Islet precursor cell (in vitro differentiated cells): Measurements from ENCODE around the gene MACROD1.
A peak's percentile ranks its signal among the peaks of the same experiment; 100 is the strongest.

Source experiments
- DNase-seq: peaks from one replicate; pipeline ENCODE4 v3.0.0-alpha.2; 2018

The MACROD1 gene

DNA sequence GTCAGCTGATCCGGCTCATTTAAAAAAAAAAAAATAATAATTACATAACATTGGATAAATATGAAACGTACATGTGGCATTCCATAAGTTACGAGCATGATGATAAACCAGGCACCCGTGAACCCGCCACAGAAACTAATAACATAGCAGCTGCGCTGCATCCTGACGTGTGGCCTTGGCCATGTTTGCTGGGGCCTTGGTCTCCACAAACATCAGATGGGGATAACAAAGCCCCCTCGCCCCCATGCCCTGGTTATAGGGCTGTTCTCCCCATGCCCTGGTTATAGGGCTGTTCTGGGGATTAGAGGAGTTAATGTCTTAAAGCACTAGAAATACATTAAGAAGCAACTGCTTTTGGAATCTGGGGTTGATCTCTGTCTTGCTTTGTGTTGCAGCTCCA lies 93.5 kb downstream of the MACROD1 start:
- DNase-seq: no peak

DNA sequence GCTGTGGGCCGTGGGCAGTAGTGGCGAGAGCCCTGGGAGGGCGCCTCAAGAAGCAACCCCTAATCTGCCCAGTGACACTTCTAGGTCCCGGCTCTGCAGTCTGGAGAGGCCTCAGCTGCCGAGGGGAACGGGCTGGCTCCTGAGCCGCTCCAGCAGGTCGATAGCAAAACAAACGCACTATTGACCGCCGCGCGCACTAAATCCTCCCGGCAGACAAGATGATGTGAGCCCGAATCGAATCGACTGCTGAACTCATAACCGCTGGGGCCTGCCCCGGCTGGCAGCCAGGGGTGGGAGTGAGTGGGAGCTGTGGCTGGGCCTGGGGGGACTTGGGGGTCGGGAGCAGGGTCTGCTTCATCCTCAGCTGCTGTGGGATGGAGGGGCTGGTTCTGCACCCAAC lies 94.1 kb downstream of the MACROD1 start:
- no peak for DNase-seq

- DNase-seq: no peak
These were observed 95.6 kb downstream of the MACROD1 start for GRCh38 chr11:64070314-64070681.

DNA sequence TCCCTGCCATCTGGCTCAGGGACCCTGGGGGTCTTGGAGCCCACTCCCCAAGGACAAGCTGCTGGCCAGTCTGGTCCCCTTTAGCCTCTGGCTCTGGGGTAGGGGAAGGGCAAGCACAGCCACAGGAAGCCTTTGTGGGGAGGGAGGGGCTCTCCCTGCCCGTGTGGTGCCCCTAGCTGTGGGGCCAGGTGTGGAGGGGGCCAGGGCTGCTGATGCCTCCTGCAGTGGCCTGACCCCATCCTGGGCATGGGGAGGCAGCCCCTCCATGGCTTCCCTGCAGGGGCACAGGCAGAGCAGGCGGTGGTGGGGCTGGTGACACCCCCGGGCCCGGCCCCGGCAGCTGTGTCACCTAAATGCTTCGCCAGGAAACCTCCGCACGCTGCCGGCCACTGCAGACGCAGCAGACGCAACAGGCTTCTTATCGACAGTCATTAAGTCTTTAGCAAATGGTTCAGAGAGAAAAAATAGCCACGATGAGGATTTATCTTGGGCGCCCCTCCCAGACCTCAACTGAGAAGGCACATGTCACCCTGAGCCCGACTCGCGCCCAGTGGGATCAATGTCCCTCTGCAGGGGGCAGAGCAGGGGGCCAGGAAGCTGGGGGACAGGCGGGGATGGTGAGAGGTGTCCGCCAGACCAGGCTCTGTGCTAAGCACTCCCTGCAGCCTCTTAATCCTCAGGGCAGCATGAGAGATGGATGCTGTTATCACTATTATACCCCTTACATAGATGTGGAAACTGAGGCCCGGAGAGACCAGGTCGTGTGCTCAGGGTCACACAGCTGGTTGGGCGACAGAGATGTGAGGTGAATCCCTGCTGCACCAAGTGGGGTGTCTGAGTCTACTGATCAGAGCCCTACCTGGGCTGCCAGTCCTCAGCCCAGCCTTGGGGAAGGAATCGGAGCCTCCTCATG lies 96.3 kb downstream of the MACROD1 start:
- DNase-seq: no peak

DNA sequence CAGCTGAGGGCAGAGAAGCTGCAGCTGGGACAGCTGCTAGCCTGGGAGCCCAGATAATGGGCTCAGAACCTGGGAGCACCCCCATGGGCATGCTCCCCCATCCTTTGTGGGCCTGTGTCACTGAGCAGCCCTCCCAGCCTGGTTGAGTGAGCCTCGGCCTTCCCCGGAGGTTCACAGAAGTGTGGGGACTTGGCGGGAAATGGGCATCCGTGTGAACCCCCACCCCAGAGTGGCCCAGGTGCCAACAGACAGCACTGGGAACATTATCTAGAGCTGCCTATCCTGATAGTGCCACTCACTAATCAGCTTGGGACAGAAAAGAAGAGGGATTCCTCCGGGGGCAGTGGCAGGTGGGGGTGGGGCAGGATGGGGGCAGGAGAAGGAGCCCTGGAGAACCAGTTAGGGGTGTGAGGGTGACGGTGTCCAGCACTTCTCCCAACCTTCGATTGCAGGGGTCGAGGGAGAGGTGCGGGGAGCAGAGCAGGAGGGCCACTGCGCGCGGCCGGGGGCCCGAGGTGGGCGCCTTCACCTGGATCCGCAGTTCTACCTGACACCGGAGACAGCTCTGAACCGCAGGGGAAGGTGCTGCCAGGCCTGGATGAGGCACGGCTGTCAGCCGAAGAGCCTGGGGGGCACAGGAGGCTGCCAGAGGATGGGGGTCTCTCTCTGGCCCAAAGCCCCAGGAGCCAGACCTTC lies 97.1 kb downstream of the MACROD1 start:
- no peak for DNase-seq

- DNase-seq: no peak
These were observed 98.5 kb downstream of the MACROD1 start for GRCh38 chr11:64067230-64067993.

DNA sequence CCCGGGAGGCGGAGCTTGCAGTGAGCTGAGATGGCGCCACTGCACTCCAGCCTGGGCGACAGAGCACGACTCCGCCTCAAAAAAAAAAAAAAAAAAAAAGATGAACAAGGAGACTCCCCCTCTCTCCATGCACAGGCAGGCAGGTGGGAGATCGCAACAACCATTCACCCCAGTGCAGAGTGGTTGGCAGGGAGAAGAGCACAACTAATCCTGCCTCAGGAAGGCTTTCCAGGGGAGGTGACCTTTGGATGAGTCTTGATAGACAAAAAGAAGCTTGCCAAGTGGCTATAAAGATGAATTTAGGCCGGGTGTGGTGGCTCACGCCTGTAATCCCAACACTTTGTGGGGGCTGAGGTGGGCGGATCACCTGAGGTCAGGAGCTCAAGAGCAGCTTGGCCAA lies 100.2 kb downstream of the MACROD1 start:
- no peak for DNase-seq

DNA sequence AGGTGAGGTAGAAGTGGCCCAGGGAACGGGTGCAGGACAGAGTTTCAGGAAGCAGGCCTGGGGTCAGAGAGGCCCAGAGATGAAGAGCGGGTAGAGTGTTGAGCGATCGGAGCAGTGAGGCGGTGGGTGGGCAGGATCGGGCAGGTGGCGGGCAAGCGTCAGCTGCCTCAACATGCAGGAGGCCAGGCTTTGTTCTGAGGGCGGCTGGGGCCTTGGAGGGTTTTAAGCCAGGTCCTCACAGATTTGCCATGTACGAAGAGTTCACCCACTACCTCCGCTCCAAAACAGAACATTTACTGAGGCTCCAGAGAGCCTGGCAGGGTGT lies 100.8 kb downstream of the MACROD1 start:
- DNase-seq: no peak

GRCh38 chr11:64064374-64065140 lies 101.4 kb downstream of the MACROD1 start:
- no peak for DNase-seq

- DNase-seq: no peak
These were observed 102.1 kb downstream of the MACROD1 start for GRCh38 chr11:64063777-64064176.

GRCh38 chr11:64062185-64063039 lies 103.5 kb downstream of the MACROD1 start:
- DNase-seq: no peak

GRCh38 chr11:64060861-64061444 lies 105.0 kb downstream of the MACROD1 start:
- peak; percentile 72 for DNase-seq

GRCh38 chr11:64060263-64060860 lies 105.6 kb downstream of the MACROD1 start:
- DNase-seq: no peak

GRCh38 chr11:64059339-64060140 lies 106.4 kb downstream of the MACROD1 start:
- no peak for DNase-seq

GRCh38 chr11:64058494-64058893 lies 107.4 kb downstream of the MACROD1 start:
- DNase-seq: no peak

- no peak for DNase-seq
These were observed 108.0 kb downstream of the MACROD1 start for GRCh38 chr11:64057890-64058289.

GRCh38 chr11:64056861-64057260 lies 109.1 kb downstream of the MACROD1 start:
- DNase-seq: no peak

- no peak for DNase-seq
These were observed 109.6 kb downstream of the MACROD1 start for GRCh38 chr11:64056213-64056785.

- no peak for DNase-seq
These were observed 110.8 kb downstream of the MACROD1 start for GRCh38 chr11:64055077-64055476.

DNA sequence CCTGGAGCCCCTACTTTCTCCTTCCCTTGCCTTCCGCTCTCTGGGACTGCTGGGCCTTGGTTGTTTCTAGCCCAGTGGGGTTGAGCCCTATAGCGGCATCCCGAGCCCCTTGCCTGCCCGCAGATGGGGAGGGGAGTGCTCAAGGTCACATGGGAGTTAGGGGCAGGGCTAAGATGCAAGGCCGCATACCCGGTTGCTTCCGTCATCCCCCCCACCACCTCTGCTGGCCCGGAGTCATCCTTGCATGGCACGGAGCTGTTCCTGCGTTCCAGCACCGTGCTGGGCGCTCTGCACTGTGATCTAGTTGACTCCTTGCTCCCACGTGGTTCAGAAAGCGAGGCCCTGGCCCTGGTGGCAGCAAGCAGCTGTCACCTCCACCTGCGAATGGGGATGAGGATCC lies 112.2 kb downstream of the MACROD1 start:
- peak; percentile 86 for DNase-seq
